ENCODE measurements around the gene RHOT2.

RHOT2 gene

GRCh38 chr16:625117-625976 lies 42.6 kb upstream of the RHOT2 start:
- no peak for TF ChIP-seq CTCF (IDR thresholded peaks at IDR 0.05; ENCODE audit: control insufficient read depth, insufficient read depth, low read depth, low read length, missing control alignments)
- DNase-seq (ENCODE audit: low read depth): no peak

DNA sequence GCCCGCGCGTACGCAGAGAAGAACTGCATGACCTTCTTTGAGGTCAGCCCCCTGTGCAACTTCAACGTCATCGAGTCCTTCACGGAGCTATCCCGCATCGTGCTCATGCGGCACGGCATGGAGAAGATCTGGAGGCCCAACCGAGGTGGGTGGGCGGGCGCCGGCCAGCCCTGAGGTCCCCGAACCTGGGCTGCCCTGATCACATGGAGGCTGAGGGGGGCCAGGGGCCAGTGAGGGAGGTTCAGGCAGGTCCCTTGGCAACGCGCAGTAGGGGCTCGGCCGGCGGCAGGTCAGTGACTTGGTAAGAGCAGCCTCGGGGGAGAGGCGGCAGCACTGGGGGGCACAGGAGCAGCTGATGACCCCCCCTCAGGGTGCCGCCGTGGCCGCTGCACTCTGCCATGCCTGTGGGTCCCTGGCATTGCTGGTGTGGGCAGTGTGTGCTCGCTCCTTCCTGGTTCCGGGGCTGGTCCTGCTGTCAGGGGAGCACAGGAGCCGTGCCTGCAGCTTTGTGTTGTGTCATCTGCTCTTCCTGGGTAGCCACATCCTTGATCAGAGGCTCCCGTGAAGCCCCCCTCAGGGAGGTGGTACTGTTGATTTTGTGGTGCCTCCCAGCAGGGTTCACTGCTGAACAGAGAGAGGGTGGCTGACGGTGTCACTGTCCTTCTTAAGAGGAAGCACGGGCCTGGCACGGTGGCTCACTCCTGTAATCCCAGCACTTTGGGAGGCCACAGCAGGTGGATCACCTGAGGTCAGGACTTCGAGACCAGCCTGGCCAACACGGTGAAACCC lies 41.8 kb upstream of the RHOT2 start:
- H3K4me3 ChIP-seq (ENCODE audit: control insufficient read depth, low read depth, low read length): no peak overlapping the region

More at GRCh38 chr16:625117-625976, 42.6 kb upstream of the RHOT2 start:
- no peak overlapping the region for H3K4me3 ChIP-seq (ENCODE audit: control insufficient read depth, low read depth, low read length)

DNA sequence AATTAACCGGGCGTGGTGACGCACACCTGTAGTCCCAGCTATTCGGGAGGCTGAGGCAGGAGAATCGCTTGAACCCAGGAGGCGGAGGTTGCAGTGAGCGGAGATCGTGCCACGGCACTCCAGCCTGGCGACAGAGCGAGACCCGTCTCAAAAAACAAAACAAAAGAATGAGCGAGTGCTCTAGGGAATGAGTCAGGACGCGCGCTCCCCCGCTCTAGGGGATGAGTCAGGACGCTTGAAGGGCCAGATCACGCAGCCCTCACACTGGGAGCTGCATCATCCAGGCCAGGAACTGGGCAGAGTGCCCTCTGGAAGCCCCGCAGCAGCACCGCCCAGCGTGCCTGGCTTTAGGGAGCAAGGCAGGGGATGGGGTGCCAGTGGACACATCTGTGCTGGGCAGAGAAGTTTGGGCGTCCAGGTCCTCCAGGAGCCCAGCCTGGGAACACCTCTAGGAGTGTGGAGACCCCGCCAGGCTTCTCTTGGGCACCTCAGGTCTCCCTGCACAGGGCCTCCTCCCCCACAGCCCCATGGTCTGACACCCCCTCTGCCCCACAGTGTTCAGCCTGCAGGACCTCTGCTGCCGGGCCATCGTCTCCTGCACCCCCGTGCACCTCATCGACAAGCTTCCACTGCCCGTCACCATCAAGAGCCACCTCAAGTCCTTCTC lies 41.0 kb upstream of the RHOT2 start:
- DNase-seq (ENCODE audit: low read depth): peak; percentile 84
- no peak for TF ChIP-seq CTCF (IDR thresholded peaks at IDR 0.05; ENCODE audit: control insufficient read depth, insufficient read depth, low read depth, low read length, missing control alignments)
- H3K4me3 ChIP-seq (ENCODE audit: control insufficient read depth, low read depth, low read length): no peak overlapping the region

More for the DNA sequence above, 41.8 kb upstream of the RHOT2 start:
- no peak for DNase-seq (ENCODE audit: low read depth)
- no peak for TF ChIP-seq CTCF (IDR thresholded peaks at IDR 0.05; ENCODE audit: control insufficient read depth, insufficient read depth, low read depth, low read length, missing control alignments)

DNA sequence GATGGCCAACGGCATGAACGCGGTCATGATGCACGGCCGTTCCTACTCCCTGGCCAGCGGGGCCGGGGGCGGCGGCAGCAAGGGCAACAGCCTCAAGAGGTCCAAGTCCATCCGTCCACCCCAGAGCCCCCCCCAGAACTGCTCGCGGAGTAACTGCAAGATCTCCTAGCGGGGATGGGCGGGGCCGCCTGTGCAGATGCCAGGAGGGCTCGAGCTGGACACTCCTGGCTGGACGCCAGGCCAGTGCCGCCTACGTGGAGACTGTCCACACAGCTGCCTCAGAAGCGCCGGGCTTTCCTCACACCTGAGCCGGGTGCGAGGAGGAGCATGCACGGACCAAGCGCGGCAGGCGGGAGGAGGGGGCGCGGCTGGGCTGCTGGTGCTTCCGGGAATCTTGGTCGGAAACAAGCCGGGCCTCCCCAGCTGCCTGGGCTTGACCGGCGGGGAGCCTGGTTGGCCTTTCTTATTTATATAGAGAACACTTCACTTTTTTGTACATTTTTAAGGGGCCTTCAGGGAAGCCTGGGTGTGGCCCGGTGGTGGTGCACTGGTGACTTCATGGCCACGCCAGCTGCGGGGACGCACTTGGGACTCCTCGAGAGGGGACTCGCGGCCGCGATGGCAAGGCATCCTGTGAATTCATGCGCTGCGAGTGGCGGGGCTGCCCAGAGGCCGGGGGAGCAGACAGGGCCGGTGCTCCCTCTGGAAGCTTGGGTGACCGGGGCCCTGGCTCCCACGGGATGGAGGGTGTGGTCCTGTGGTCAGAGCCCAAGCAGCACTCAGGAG lies 40.3 kb upstream of the RHOT2 start:
- H3K4me3 ChIP-seq (ENCODE audit: control insufficient read depth, low read depth, low read length): no peak overlapping the region
- no peak for DNase-seq (ENCODE audit: low read depth)
- TF ChIP-seq CTCF (IDR thresholded peaks at IDR 0.05; ENCODE audit: control insufficient read depth, insufficient read depth, low read depth, low read length, missing control alignments): no peak

DNA sequence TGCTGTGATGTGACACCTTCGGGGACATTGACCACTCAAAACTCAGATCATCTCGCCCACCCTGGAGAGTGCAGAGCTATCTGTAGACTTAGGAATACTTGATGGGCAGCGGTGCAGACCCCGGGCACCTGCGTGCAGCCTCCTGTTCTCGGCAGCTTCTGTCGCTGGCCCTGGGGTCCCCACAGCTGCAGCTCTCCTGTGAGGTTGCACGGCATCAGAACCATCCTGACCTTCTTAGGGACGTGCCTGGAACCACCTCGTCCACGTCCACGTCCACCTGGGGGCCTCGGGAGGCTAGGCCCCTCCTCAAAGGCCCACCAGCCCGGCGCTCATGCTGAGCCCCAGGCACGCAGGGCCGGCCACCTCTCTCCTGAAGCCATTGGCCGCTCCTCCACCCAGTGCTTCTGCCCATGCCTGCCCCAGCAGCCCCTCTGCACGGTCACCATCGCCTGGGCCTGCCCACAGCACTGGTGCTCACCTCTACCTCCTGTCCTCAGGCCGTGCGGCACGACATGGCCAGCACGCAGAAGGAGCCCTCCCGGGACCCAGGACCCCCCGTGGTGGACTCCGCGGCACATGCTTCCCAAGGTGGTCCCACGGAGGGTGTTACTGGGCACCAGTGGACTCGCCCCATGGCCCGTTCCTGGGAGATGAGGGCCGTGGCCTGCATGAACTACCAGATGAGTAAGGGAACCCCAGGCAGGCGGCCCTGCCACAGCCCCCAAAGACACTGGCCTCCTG lies 39.4 kb upstream of the RHOT2 start:
- TF ChIP-seq CTCF (IDR thresholded peaks at IDR 0.05; ENCODE audit: control insufficient read depth, insufficient read depth, low read depth, low read length, missing control alignments): no peak
- DNase-seq (ENCODE audit: low read depth): no peak

More for the DNA sequence above, 39.4 kb upstream of the RHOT2 start:
- no peak overlapping the region for H3K4me3 ChIP-seq (ENCODE audit: control insufficient read depth, low read depth, low read length)
